Measurements from ENCODE around the gene ZNF423.

Gene ZNF423

DNA sequence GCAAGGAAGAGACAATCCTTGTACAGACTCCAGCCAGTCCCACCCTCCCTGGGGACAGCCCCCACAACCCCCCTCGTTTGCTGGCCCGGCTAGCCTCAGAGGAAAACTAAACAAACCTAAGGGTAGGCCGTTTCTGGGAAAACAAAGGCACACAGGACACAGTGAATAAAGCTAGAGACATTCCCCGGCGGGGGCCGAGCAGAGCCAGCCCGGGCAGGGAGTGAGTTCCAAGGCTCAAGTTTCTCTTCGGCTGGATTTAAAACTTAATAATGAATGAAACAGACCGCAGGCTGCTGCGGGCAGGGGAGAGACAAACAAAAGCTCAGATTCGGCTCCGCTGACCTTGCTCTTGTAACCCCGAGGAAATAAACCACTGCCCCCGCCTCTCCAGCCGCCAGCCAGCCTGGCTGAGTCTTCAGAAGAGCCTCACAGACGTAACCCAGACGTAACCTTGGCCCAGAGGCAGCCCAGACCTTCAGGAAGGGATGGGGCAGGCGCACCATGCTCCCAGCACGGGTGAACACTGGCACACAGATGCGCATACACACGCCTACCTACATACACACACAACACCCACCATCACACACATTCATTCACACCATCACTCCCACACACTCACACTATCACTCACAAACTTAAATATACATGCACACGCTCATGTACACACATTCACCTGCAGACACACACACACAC, 216.0 kb downstream of the ZNF423 start:
- no peak overlapping the region for H3K27ac ChIP-seq
- TF ChIP-seq, protein P1, sequence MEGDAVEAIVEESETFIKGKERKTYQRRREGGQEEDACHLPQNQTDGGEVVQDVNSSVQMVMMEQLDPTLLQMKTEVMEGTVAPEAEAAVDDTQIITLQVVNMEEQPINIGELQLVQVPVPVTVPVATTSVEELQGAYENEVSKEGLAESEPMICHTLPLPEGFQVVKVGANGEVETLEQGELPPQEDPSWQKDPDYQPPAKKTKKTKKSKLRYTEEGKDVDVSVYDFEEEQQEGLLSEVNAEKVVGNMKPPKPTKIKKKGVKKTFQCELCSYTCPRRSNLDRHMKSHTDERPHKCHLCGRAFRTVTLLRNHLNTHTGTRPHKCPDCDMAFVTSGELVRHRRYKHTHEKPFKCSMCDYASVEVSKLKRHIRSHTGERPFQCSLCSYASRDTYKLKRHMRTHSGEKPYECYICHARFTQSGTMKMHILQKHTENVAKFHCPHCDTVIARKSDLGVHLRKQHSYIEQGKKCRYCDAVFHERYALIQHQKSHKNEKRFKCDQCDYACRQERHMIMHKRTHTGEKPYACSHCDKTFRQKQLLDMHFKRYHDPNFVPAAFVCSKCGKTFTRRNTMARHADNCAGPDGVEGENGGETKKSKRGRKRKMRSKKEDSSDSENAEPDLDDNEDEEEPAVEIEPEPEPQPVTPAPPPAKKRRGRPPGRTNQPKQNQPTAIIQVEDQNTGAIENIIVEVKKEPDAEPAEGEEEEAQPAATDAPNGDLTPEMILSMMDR (conservative IDR thresholded peaks at IDR 0.05), result no peak

DNA sequence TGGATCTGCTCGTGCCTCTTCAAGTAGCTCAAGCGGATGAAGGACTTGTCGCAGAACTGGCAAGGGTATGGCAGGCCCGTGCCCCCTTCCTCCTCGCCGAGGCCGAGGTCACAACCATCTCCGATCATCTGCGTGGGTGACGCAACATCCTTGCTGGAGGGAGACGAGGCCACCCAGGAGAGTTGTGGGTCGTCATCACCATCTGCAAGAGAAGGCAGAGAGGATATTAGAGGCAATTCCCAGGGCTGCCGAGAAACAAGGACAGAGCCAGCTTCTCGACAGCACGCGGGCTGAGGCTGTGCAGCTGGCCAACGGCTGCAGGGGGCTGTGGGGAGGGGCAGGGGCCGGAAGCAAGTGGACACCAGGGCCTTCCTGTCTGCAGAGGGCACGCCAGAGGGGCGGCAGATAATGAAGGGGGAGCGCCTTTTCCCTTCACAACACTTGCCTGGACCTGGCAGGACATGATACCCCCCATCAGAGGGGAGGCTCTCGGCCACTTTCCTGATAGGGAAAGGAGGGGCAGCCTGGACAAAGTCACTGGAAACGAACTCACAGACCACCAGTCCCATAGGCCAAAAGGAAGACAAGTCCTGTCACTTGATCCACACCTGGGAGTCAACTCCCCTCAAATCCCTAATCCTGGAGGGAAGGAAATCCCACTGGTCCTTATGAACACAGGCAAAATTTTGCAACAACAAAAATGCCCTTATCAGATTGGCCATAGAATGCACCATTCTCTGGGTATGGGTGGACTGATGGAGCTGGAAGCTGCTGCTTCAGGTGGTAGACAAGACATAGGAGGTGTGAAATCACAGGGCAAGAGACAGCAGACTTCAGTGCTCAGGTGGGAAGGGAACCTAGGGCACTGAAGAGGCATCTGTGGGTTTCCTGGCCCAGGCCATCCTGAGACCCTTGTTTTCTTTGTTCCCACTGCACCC, 217.0 kb downstream of the ZNF423 start:
- TF ChIP-seq, protein P1 (conservative IDR thresholded peaks at IDR 0.05), result no peak
- H3K27ac ChIP-seq, result no peak overlapping the region

DNA sequence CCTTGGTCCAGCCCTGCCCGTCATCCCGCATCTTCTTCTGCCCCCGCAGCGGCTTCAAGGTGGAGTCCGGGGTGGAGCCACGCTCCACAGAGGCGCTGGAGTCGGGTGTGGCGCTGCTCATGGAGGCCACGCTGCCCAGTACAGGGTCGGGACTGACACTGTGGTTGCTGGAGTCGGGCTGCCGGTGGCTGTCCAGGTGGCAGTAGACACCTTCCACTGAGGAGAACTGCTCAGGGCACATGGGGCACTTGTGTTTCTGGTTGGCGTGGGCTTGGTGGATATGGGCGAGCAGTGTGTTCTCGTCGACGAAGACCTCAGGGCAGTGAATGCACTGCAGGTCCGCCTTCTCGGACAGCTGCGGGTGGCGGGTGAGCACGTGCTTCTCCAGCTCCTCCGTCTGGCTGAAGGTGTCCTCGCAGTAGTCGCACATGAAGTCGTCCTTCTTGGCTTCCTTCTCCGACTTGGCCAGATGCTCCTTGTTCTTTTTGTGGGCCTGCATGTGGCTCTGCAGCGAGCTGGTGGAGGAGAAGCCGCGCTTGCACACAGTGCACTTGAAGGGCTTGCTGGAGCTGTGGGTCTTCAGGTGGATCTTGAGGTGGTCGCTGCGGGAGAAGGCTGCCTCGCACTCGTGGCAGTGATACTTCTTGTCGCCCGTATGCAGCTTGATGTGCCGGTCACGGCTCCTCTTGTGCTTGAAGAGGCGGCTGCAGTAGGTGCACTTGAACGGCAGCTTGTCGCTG, 217.8 kb downstream of the ZNF423 start:
- H3K27ac ChIP-seq, result no peak overlapping the region
- TF ChIP-seq, protein P1 (conservative IDR thresholded peaks at IDR 0.05), result no peak

DNA sequence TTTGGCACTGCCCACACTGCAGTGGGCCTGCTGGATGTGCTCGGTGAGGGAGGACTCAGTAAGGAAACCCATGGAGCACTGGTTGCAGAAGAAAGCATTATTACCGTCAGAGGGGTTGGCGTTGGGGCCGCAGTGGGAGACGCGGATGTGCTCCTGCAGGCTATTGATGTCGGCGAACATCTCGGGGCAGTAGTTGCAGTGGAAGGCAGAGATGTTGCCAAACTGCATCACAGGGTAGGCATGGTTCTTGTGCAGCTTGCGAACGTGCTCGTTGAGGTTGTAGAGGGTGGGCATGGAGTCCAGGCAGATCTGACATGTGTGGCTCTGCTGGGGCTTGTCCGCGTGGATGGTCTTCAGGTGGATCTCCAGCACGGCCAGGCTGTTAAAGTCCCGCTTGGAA, 218.4 kb downstream of the ZNF423 start:
- no peak overlapping the region for H3K27ac ChIP-seq
- TF ChIP-seq, protein P1 (conservative IDR thresholded peaks at IDR 0.05), result no peak

DNA sequence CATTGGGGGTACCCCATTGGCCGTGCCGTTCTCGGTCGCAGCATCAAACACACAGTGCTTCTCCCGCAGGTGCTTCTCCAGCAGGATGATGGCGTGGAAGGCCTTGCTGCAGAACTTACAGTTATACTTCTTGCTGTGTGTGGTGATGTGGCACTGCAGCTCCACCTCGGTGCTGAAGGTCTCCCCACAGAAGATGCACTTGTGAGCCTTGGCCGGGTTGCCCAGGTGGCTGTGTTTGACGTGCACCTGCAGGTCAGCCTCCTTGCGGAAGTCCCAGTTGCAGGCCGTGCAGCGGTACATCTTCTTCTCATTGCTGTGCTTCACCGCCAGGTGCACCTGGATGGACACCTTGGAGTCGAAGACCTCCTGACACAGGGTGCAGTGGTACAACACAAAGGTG, 219.3 kb downstream of the ZNF423 start:
- H3K27ac ChIP-seq, result no peak overlapping the region
- TF ChIP-seq, protein P1 (conservative IDR thresholded peaks at IDR 0.05), result no peak

DNA sequence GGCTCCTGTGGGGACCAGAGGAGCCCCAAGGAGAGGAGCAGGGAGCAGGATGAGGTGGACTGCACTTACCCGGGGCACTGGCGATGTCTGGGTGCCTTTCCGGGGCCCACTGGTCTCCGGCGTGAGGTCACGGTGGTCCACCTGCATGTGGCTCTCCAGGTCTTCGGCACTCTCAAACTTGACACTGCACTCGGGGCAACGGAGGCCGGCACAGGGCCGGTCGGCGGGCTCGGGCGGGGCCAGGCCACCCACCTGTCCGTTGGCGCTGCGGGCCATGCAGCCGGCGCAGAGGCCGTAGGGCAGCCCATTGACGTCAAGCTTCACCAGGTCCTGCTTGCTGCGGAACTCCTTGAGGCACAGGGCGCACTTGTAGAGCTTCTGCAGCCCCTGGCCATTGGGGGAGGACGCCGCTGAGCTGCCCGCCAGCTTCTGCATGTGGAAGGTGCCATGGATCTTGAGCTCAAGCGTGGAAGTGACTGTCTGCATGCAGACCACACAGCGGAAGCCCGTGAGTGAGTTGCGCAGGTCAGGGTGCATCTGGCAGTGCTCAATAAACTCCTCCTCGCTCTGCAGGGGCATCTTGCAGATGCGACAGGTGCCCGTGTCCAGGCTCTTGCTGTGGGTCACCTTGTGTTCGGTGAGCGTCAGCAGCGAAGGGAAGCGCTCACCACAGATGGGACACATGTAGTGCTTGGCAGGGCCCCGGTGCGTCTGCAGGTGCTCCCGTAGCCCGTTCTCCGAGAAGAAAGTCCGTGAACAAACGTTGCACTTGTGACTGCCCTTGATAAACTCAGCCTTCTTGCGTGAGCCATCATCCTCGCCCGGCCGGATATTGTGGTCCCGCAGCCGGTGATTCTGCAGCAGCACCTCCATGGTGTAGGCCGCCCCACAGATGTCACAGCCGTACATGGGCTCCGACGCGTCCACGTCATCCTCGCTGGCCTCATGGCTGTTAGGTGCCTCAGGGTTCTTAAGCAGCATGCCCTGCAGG, 220.0 kb downstream of the ZNF423 start:
- no peak overlapping the region for H3K27ac ChIP-seq
- TF ChIP-seq, protein P1 (conservative IDR thresholded peaks at IDR 0.05), result no peak

Data from VCaP (cell line).